K562 (cell line): ENCODE results near the gene EEF1A2. TPM values are rescaled to one million over a fixed set of nuclear protein-coding genes. Genes with fewer than 3 reads are reported as not detected.

ENCODE experiments used
- ATAC-seq: fragments of 200-7000 bp; cut with Tn5 transposase; 3 replicates; pipeline ENCODE4 v1.9.1; 2020; ENCODE audit warnings: moderate library complexity
- BruUV-seq: library from RNA; stranded (reverse); fragments of 400-500 nt; replicated peaks from 2 replicates; lab custom pipeline; 2021; lab: Mats Ljungman, UMichigan
- CTCF ChIA-PET: fragments of 300-600 bp; formaldehyde crosslinking; extraction: SDS; loops from one replicate; lab custom pipeline; 2021; ENCODE audit warnings: low intra/inter-chr PET ratio; lab: Yijun Ruan, JAX
- POLR2A ChIA-PET: fragments of 300-600, 350-650 bp; sonication (Branson Sonifier 250); formaldehyde crosslinking; extraction: SDS; loops from one replicate; lab custom pipeline; 2021; ENCODE audit warnings: antibody characterized with exemption, inconsistent platforms; lab: Yijun Ruan, JAX
- DNase-seq, 4 experiments: peaks; one replicate each; pipeline versions ENCODE4 v3.0.0 to v3.0.0-alpha.2; 2011 to 2018; ENCODE audit warnings: low spot score in 3 of 4, mixed read lengths in 3 of 4; ENCODE audit errors: extremely low read depth in 1 of 4
- FAIRE-seq: peaks from 2 replicates; lab custom pipeline; 2011; peaks lifted over from hg19 to GRCh38; lab: Jason Lieb, UNC
- H2AFZ ChIP-seq: 2 replicates; pipeline ENCODE4 v1.6.0; 2011; ENCODE audit warnings: low read depth, low read length, control low read depth, inconsistent platforms
- H3K27ac ChIP-seq: fragments of 200-600 bp; 3 replicates; pipeline ENCODE4 v1.8.0; 2011; ENCODE audit warnings: low read depth, mild to moderate bottlenecking, control low read depth, inconsistent platforms, low read length, moderate library complexity, mixed read lengths; ENCODE audit errors: extremely low read depth
- H3K27me3 ChIP-seq, 2 experiments: fragments of 300-600 bp in 1 of 2; 2 replicates in 1 of 2; 3 replicates in 1 of 2; pipeline versions ENCODE4 v1.6.0 to v1.8.0; 2011; ENCODE audit warnings: inconsistent platforms in 2 of 2, low read length in 2 of 2, mild to moderate bottlenecking in 1 of 2, mixed read lengths in 1 of 2, moderate library complexity in 1 of 2; ENCODE audit not compliant: control insufficient read depth in 2 of 2, insufficient read depth in 2 of 2
- H3K36me3 ChIP-seq: fragments of 300-600 bp; 3 replicates; pipeline ENCODE4 v1.8.0; 2011; ENCODE audit warnings: mild to moderate bottlenecking, low read length, inconsistent platforms; ENCODE audit not compliant: control insufficient read depth, insufficient read depth
- H3K4me1 ChIP-seq, 2 experiments: fragments of 200-600 bp in 1 of 2; replicated peaks in 1 of 2; 2 replicates in 1 of 2; 3 replicates in 1 of 2; pipeline versions ENCODE4 v1.5.1 to v1.8.0; 2011; ENCODE audit warnings: inconsistent platforms in 2 of 2, low read length in 2 of 2, mild to moderate bottlenecking in 1 of 2, mixed read lengths in 1 of 2, moderate library complexity in 1 of 2; ENCODE audit not compliant: control insufficient read depth in 2 of 2, insufficient read depth in 2 of 2
- H3K4me2 ChIP-seq: 2 replicates; pipeline ENCODE4 v1.6.1; 2011; ENCODE audit warnings: low read length, control low read depth, inconsistent platforms, mixed read lengths; ENCODE audit not compliant: insufficient read depth
- H3K4me3 ChIP-seq: fragments of 200-600 bp; sonication (generic), shearing (Covaris generic); 2 replicates; pipeline ENCODE4 v1.5.1; 2016; ENCODE audit warnings: control low read depth, inconsistent platforms
- H3K79me2 ChIP-seq: fragments of 200-600 bp; 3 replicates; pipeline ENCODE4 v1.8.0; 2011; ENCODE audit warnings: low read length, inconsistent platforms; ENCODE audit not compliant: control insufficient read depth, insufficient read depth
- H3K9ac ChIP-seq, 2 experiments: 2 replicates each; pipeline versions ENCODE4 v1.6.0 to v1.6.1; 2011; ENCODE audit warnings: low read depth in 2 of 2, low read length in 2 of 2, control low read depth in 1 of 2, inconsistent platforms in 1 of 2, mild to moderate bottlenecking in 1 of 2, mixed read lengths in 1 of 2; ENCODE audit not compliant: insufficient read depth in 1 of 2
- H3K9me1 ChIP-seq: one replicate; pipeline ENCODE4 v1.6.0; 2011; ENCODE audit warnings: inconsistent platforms, mild to moderate bottlenecking, low read length, moderate library complexity; ENCODE audit not compliant: control insufficient read depth, insufficient read depth
- H3K9me3 ChIP-seq: replicated peaks from 2 replicates; pipeline ENCODE4 v1.5.1; 2011; ENCODE audit warnings: low read depth, low read length, inconsistent platforms; ENCODE audit not compliant: control insufficient read depth, insufficient read depth
- H4K20me1 ChIP-seq: replicated peaks from 2 replicates; pipeline ENCODE4 v1.6.1; 2011; ENCODE audit warnings: low read length, inconsistent platforms, mixed read lengths; ENCODE audit not compliant: control insufficient read depth, insufficient read depth
- BHLHE40 ChIP-seq: IDR thresholded peaks from 2 replicates; pipeline ENCODE4 v1.6.1; 2011; ENCODE audit warnings: low read length, improper control_type of control experiment
- L3MBTL2 ChIP-seq: fragments of 450-650 bp; IDR thresholded peaks from 2 replicates; pipeline ENCODE4 v1.6.1; 2016; ENCODE audit warnings: mild to moderate bottlenecking, moderate library complexity
- MYC ChIP-seq, 2 experiments: fragments of 250-450 bp in 1 of 2; sonication (Bioruptor Pico) in 1 of 2; IDR thresholded peaks; 2 replicates each; pipeline versions ENCODE4 v1.5.1 to v1.6.1; 2012 to 2021; ENCODE audit warnings: low read depth in 2 of 2, borderline replicate concordance in 1 of 2, improper control_type of control experiment in 1 of 2, low read length in 1 of 2, mild to moderate bottlenecking in 1 of 2, moderate library complexity in 1 of 2
- PURB ChIP-seq: sonication (generic); formaldehyde crosslinking; IDR thresholded peaks from 2 replicates; pipeline ENCODE4 v1.9.0; 2021; ENCODE audit warnings: low read depth, mild to moderate bottlenecking, missing genetic modification reagents
- WGBS: fragments of 100-300 bp; shearing (Covaris generic); methylation state at CpG from one replicate; pipeline ENCODE4 v1.1.6; 2016; ENCODE audit warnings: low coverage, mixed read lengths; ENCODE audit not compliant: insufficient coverage; ENCODE audit errors: missing lambda C conversion rate; 5-methylcytosine and 5-hydroxymethylcytosine counted together
- in situ Hi-C: fragments of 300-500 bp; cut with MboI; formaldehyde crosslinking; loops from 4 replicates; pipeline ENCODE4 v1.15.0; 2018; ENCODE audit warnings: inconsistent platforms, mixed read lengths
- intact Hi-C: fragments of 100-400 bp; cut with micrococcal nuclease; formaldehyde crosslinking; loops from 2 replicates; pipeline ENCODE4 v1.14.2; 2022
- polyA plus RNA-seq, 8 experiments: library from polyadenylated mRNA; depleted of rRNA in 4 of 8; stranded (reverse) in 5 of 8; unstranded in 3 of 8; fragments of >200 nt; fragmentation: Nextera tagmentation in 2 of 8; fragmentation: Illumina TruSeq in 1 of 8; extraction: Ambion mirVana in 2 of 8; extraction: Trizol in 1 of 8; gene quantifications; 2 replicates each; pipeline versions ENCODE4 v1.2.1 to v1.2.3, GENCODE V29; 2011 to 2014; ENCODE audit warnings: inconsistent platforms in 1 of 8, missing spikeins in 1 of 8
- total RNA-seq, 7 experiments: library from RNA; depleted of rRNA in 6 of 7; stranded (reverse); fragments of >200 nt in 6 of 7; fragmentation: Illumina TruSeq in 2 of 7; extraction: Trizol in 2 of 7; gene quantifications; 2 replicates each; pipeline versions ENCODE4 v1.2.1 to v1.2.3, GENCODE V29; 2011 to 2021; ENCODE audit warnings: low replicate concordance in 1 of 7
- TF ChIP-seq, protein P1 (sequence below), 2 experiments: fragments of 450-650 bp; conservative IDR thresholded peaks; 2 replicates each; pipeline ENCODE4 v1.6.1; 2017; ENCODE audit warnings: mild to moderate bottlenecking in 2 of 2, moderate library complexity in 2 of 2

EEF1A2 gene
- total and polyA plus RNA-seq, 9 of the 15 experiments (the other 6 are each of a cell fraction or from before 2014, with no cell fraction given): 0.04 to 29.6 (median 11.5) TPM

DNA sequence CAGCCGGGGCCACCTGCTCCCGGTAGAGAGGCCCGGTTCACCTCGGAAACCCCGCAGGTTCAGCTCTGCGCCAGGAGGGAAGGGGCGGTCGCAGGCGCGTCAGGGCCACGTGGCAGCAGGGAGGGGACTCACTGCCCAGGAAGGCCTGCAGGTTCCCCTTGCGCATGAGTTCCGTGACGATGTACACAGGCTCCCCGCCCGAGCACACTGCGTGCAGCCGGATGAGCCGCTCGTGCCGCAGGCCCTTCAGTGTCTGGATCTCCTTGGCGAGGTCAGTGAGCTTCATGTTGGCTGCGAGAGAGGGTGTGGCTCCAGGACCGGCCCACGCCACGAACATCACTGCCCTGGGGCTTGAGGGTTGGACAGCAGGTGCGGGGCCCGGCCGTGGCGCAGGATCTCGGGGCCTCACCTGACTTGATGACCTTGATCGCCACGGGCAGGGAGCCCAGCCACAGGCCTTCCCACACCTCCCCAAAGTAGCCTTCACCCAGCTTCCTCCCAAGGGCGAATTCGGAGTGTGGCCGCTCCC, 43.2 kb upstream of the EEF1A2 start (continued):
- TF ChIP-seq, protein P1, sequence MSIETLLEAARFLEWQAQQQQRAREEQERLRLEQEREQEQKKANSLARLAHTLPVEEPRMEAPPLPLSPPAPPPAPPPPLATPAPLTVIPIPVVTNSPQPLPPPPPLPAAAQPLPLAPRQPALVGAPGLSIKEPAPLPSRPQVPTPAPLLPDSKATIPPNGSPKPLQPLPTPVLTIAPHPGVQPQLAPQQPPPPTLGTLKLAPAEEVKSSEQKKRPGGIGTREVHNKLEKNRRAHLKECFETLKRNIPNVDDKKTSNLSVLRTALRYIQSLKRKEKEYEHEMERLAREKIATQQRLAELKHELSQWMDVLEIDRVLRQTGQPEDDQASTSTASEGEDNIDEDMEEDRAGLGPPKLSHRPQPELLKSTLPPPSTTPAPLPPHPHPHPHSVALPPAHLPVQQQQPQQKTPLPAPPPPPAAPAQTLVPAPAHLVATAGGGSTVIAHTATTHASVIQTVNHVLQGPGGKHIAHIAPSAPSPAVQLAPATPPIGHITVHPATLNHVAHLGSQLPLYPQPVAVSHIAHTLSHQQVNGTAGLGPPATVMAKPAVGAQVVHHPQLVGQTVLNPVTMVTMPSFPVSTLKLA (conservative IDR thresholded peaks at IDR 0.05): peak in 1 of 2 experiments; percentile 48; a peak in 2 of 4 replicates
- TF ChIP-seq L3MBTL2: peak; percentile 70
- TF ChIP-seq BHLHE40: peak; percentile 43
- TF ChIP-seq, all 486 proteins: peak for 10

DNA sequence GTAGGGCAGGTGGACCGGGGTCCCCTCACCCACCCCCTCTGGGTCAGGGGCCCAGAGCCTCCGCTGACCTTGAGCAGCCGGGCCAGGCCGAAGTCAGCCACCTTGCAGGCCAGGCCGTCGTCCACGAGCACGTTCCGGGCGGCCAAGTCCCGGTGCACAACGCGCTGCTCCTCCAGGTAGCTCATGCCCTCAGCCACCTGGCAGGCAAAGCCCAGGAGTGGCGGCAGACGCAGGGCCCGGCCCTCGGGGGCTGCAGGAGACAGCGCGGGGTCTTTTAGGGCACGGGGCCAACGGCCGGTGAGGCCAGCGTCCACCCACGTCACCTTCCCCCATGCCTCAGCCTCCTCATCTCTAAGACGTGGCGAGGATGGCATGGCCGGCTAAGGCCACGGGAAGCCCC, 42.5 kb upstream of the EEF1A2 start:
- no peak for FAIRE-seq
- CTCF ChIA-PET: no interaction called here
- POLR2A ChIA-PET: no interaction called here

More for the DNA sequence above, 42.5 kb upstream of the EEF1A2 start:
- Histone ChIP-seq H3K4me2 (no peak overlapping the region), H4K20me1 (peaks cover 3% of the 10 kb centered on the region), H3K4me3 (no peak overlapping the region), H2AFZ (no peak overlapping the region), H3K27me3 (peaks cover 0 to 34% of the 10 kb centered on the region in 2 experiments; a peak in 3 of 5 replicates), H3K9me1 (no peaks in the 10 kb centered on the region), H3K4me1 (peaks cover 6 to 91% of the 10 kb centered on the region in 2 experiments; a peak in 4 of 5 replicates)
- intact Hi-C loops (no loop called here), in situ Hi-C loops (no loop called here)
- WGBS: 75% methylated on average over 14 of the region's 28 CpGs
- TF ChIP-seq PURB (CRISPR knock-in tag): no peak
- no peak for TF ChIP-seq MYC (IDR thresholded peaks at IDR 0.05; ENCODE audit: low read depth, low read length)
- TF ChIP-seq MYC (CRISPR knock-in tag; IDR thresholded peaks at IDR 0.05; ENCODE audit: borderline replicate concordance, low read depth): no peak
- TF ChIP-seq, all 486 proteins: peak for 0
- Histone ChIP-seq H3K9ac (no peak overlapping the region; a peak in 1 of 4 replicates), H3K79me2 (no peaks in the 10 kb centered on the region), H3K27ac (no peak overlapping the region), H3K36me3 (no peaks in the 10 kb centered on the region), H3K9me3 (no peaks in the 10 kb centered on the region)
- BruUV-seq: no TSS peak
- DNase-seq (no peak), ATAC-seq (no peak)
